Ascending aorta (tissue), 2 donors: Measurements from ENCODE around the gene CWF19L1. TPM values are rescaled to one million over a fixed set of nuclear protein-coding genes. Genes with fewer than 3 reads are reported as not detected.
A peak's percentile ranks its signal among the peaks of the same experiment; 100 is the strongest.

Experiments
- DNase-seq, 2 donors: peaks; one replicate each; pipeline ENCODE4 v3.0.0-alpha.2; 2019; ENCODE audit warnings: low spot score in 2 of 2
- H3K27ac ChIP-seq, 2 donors: fragments of 200-600 bp; sonication (generic); one replicate each; pipeline ENCODE4 v1.5.1; 2016 to 2017; ENCODE audit warnings: mild to moderate bottlenecking in 1 of 2
- H3K27me3 ChIP-seq: fragments of 200-600 bp; sonication (generic); one replicate; pipeline ENCODE4 v1.5.1; 2017
- H3K36me3 ChIP-seq, 2 donors: fragments of 200-600 bp; sonication (generic); one replicate each; pipeline ENCODE4 v1.5.1; 2016
- H3K4me1 ChIP-seq, 2 donors: fragments of 200-600 bp; sonication (generic); one replicate each; pipeline ENCODE4 v1.5.1; 2016 to 2017; ENCODE audit warnings: mild to moderate bottlenecking in 1 of 2
- H3K4me3 ChIP-seq, 2 donors: fragments of 200-600 bp; sonication (generic); one replicate each; pipeline ENCODE4 v1.5.1; 2016 to 2017; ENCODE audit warnings: mild to moderate bottlenecking in 1 of 2
- H3K9me3 ChIP-seq, 2 donors: fragments of 200-600 bp; sonication (generic); one replicate each; pipeline ENCODE4 v1.5.1; 2016
- CTCF ChIP-seq, 3 experiments: fragments of 200-600 bp in 2 of 3; fragments of 450-650 bp in 1 of 3; sonication (generic) in 2 of 3; IDR thresholded peaks; one replicate each; pipeline ENCODE4 v1.5.1; 2016 to 2019; ENCODE audit warnings: antibody characterized with exemption in 3 of 3, mild to moderate bottlenecking in 1 of 3, moderate library complexity in 1 of 3
- intact Hi-C: fragments of 100-400 bp; cut with DNase I; formaldehyde crosslinking; loops from one replicate; pipeline ENCODE4 v1.15.1; 2023
- total RNA-seq: library from RNA; depleted of rRNA; stranded (reverse); fragments of >200 nt; gene quantifications from one replicate; pipeline ENCODE4 v1.1.0, GENCODE V29; 2016

CWF19L1 gene
- total RNA-seq, 1 donor from 2014 or later: 14.3 TPM

DNA sequence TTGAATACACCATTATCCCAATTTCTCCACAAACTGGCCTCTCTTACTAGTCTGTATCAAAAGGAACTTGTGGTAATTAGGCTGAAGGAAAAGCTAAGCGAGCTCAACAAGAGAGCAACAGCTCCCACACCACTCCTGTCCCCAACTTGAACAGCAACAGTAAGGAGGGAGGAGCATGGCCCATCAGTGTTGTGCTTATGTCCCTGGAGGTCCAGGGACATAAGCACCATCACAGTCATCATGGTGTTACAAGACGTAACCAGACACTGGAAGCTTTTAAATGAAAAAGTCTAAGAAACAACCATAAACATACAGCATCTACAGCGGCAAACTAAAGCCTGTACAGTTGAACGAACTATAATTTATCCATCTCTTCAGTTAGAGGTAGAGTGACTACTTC is 82.6 kb downstream of the CWF19L1 start:
- peak overlapping the region; percentile 70 to 76 for H3K4me3 ChIP-seq
- TF ChIP-seq CTCF (IDR thresholded peaks at IDR 0.05): no peak
- no peak for DNase-seq
- peak overlapping the region; percentile 83 to 88 for H3K27ac ChIP-seq
- peaks cover 0 to 5% of the 10 kb centered on the region in 2 donors for H3K36me3 ChIP-seq
- intact Hi-C loops: loop anchor here (1.0 to 10.0 kb wide), 7 partner anchors 82 to 1940 kb away; partner anchors contain the start of genes BLOC1S2, CWF19L1, GOT1 and LDB1
- no peaks in the 10 kb centered on the region for H3K9me3 ChIP-seq
- H3K27me3 ChIP-seq: no peaks in the 10 kb centered on the region
- peaks cover 7 to 13% of the 10 kb centered on the region in 2 donors for H3K4me1 ChIP-seq

DNA sequence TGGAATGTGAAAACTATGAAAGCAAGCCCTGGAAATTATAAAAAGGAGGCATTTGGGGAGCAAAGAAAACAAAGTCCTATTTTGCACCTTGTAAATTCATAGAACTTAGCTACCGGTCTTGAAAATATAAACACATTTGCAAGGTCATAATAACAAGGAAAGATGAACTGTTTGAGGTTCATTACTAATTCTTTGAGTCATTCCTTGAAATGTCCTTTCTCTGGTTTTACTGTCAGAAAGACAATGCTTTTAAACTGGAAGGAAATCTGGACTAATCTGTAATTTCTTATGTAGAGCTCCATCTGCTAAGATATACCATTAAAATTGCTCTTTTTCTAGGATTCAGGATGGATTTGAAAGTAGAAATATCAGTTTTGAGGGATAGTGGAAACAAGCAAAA is 83.0 kb downstream of the CWF19L1 start:
- intact Hi-C loops: loop anchor here (10.0 kb wide), 4 partner anchors 340 to 1940 kb away; partner anchors contain the start of genes GOT1 and LDB1
- H3K36me3 ChIP-seq: peaks cover 0 to 6% of the 10 kb centered on the region in 2 donors
- H3K27ac ChIP-seq: peak overlapping the region in 1 of 2 donors; percentile 83
- no peaks in the 10 kb centered on the region for H3K27me3 ChIP-seq
- H3K4me3 ChIP-seq: peak overlapping the region in 1 of 2 donors; percentile 70
- H3K4me1 ChIP-seq: peaks cover 7 to 13% of the 10 kb centered on the region in 2 donors
- H3K9me3 ChIP-seq: no peaks in the 10 kb centered on the region
- TF ChIP-seq CTCF (IDR thresholded peaks at IDR 0.05): no peak
- DNase-seq: no peak

DNA sequence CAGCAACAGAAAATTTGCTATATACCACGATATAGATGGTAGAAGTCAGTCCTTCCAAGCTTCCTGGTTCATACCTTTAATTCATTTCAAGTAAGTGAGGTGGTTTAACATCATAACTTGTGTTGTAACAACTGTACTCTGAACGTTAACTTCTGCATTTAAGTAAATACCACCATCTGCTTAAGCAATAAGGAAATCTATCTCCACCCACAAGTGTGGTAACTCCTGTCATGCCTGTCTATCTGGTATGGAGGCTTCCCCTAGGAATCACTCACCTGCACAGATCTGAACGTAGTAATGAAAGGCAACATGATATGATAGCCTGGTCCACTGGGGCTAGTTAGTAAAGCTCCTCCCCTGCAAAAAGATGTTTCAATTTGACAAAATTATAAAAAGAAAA is 84.0 kb downstream of the CWF19L1 start:
- TF ChIP-seq CTCF (IDR thresholded peaks at IDR 0.05): no peak
- no peak for DNase-seq
- H3K4me1 ChIP-seq: peaks cover 7 to 13% of the 10 kb centered on the region in 2 donors

DNA sequence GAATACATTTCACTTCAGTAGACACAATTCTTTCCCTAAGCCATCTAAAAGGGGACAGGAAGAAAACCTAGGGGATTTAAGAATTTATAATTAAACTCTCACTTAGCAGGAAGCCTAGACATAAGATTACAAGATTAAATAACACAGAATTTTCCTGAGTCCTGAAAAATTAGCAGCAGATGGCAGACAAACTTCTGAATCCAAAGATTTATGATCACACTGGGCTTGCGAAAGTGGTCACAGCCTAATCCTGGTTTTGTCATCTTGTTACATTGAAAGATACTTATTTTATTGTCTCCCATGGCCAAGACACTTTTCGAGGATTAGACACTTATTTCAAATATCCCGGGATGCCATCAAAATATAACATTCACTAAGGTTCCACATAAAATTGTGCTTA is 84.5 kb downstream of the CWF19L1 start:
- H3K9me3 ChIP-seq: no peaks in the 10 kb centered on the region
- H3K4me1 ChIP-seq: peaks cover 7 to 13% of the 10 kb centered on the region in 2 donors
- intact Hi-C loops: loop anchor here (2.0 to 10.0 kb wide), 5 partner anchors 338 to 1942 kb away; partner anchors contain the start of genes COX15, CUTC, GOT1 and LDB1
- no peak for DNase-seq
- no peaks in the 10 kb centered on the region for H3K27me3 ChIP-seq
- peaks cover 5 to 18% of the 10 kb centered on the region in 2 donors for H3K36me3 ChIP-seq
- no peak for TF ChIP-seq CTCF (IDR thresholded peaks at IDR 0.05)
- no peak overlapping the region for H3K4me3 ChIP-seq
- H3K27ac ChIP-seq: no peak overlapping the region

More for the DNA sequence above, 84.0 kb downstream of the CWF19L1 start:
- Histone ChIP-seq H3K27me3 (no peaks in the 10 kb centered on the region), H3K9me3 (no peaks in the 10 kb centered on the region), H3K4me3 (no peak overlapping the region), H3K27ac (no peak overlapping the region), H3K36me3 (peaks cover 5 to 14% of the 10 kb centered on the region in 2 donors)
- intact Hi-C loops: loop anchor here (2.0 to 10.0 kb wide), 5 partner anchors 339 to 1941 kb away; partner anchors contain the start of genes COX15, CUTC, GOT1 and LDB1

Other genes starting within 250 kb of the CWF19L1 start
- gene CPN1, start 185.8 kb downstream of the CWF19L1 start, total RNA-seq: not detected
- gene ERLIN1, start 81.6 kb downstream of the CWF19L1 start, total RNA-seq: 16.6 TPM
- 54.6 TPM for gene CHUK, start 38.0 kb downstream of the CWF19L1 start, total RNA-seq
- gene BLOC1S2, start 19.0 kb upstream of the CWF19L1 start, total RNA-seq: 21.4 TPM
- not detected for gene PKD2L1, start 62.6 kb upstream of the CWF19L1 start, total RNA-seq
- 2.9 TPM for gene SCD, start 79.6 kb upstream of the CWF19L1 start, total RNA-seq
- not detected for gene WNT8B, start 195.4 kb upstream of the CWF19L1 start, total RNA-seq